ENCODE measurements around the gene LPIN3. TPM values are rescaled to one million over a fixed set of nuclear protein-coding genes. Genes with fewer than 3 reads are reported as not detected.

LPIN3 gene
- total and polyA plus RNA-seq, 2 of the 8 experiments (the other 6 are each of a cell fraction or from before 2014, with no cell fraction given) = 3.7 to 3.9 TPM

DNA sequence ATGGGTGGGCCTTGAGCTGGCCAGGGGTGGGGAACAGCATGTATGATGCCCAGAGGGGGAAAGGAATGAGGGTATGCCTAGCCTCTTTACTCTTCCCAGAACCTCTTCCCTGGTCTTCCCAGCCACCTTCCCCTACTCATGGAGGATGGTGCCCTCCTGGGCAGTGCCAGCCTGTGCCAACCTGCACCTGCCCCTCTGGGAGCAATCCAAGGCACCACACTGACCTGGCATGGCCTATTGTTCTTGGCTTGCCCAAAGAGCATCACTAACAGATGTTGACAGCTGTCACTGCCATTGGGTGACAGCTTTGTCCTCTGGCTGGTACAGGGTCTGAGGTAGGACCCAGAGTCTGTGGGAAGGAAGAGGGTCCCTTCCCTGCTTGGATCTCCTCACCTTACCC lies 12.9 kb downstream of the LPIN3 start:
- Histone ChIP-seq H2BK120ac (replicated peaks; ENCODE audit: low read depth, low read length) (no peak overlapping the region), H3K56ac (replicated peaks; ENCODE audit: insufficient read length, low read depth, low read length) (no peak overlapping the region), H3K4me2 (ENCODE audit: insufficient read depth in 1 of 2, low read depth in 2 of 2, low read length in 2 of 2) (no peak overlapping the region), H2BK20ac (ENCODE audit: low read length) (no peak overlapping the region), H3K18ac (ENCODE audit: extremely low read depth, low read length) (no peak overlapping the region), H3K14ac (ENCODE audit: insufficient read length) (no peak overlapping the region), H3K9me3 (ENCODE audit: insufficient read depth in 2 of 2, low read depth in 1 of 2, low read length in 1 of 2) (no peaks in the 10 kb centered on the region), H3K4ac (replicated peaks; ENCODE audit: insufficient read length, low read depth, low read length) (no peak overlapping the region), H3K79me1 (ENCODE audit: low read depth, low read length) (no peaks in the 10 kb centered on the region), H3K27ac (ENCODE audit: low read depth, low read length) (no peak overlapping the region), H3K4me3 (ENCODE audit: extremely low read depth in 1 of 4, insufficient read depth in 2 of 4, low read depth in 3 of 4, low read length in 4 of 4) (no peak overlapping the region), H3K4me1 (replicated peaks in 1 of 4; ENCODE audit: control insufficient read depth in 3 of 4, insufficient read depth in 4 of 4, low read length in 3 of 4) (no peaks in the 10 kb centered on the region), H4K91ac (replicated peaks; ENCODE audit: insufficient read length, low read length) (no peak overlapping the region), H3K36me3 (ENCODE audit: control insufficient read depth in 2 of 4, insufficient read depth in 4 of 4, low read length in 3 of 4) (no peaks in the 10 kb centered on the region), H2AK5ac (ENCODE audit: low read depth, low read length) (no peak overlapping the region), H3K79me2 (ENCODE audit: control insufficient read depth in 1 of 2, insufficient read depth in 2 of 2, low read length in 2 of 2) (no peaks in the 10 kb centered on the region), H3K23ac (ENCODE audit: insufficient read length) (no peak overlapping the region), H3K9ac (replicated peaks in 1 of 4; ENCODE audit: extremely low read depth in 1 of 4, low read depth in 3 of 4, low read length in 3 of 4) (no peak overlapping the region), H4K20me1 (replicated peaks in 1 of 2; ENCODE audit: control insufficient read depth in 1 of 2, insufficient read depth in 2 of 2, low read length in 2 of 2) (peaks cover 0 to 1% of the 10 kb centered on the region in 2 experiments), H4K8ac (ENCODE audit: extremely low read depth, insufficient read depth, low read length) (no peak overlapping the region), H3K27me3 (replicated peaks in 1 of 4; ENCODE audit: control insufficient read depth in 3 of 4, extremely low read depth in 1 of 4, insufficient read depth in 3 of 4, low read length in 3 of 4) (no peaks in the 10 kb centered on the region), H2BK12ac (ENCODE audit: low read depth, low read length) (no peak overlapping the region; the same call in 1 of the 2 replicates), H3K23me2 (ENCODE audit: low read depth, low read length) (no peaks in the 10 kb centered on the region; the same call in 1 of the 2 replicates), H2AFZ (ENCODE audit: low read length) (no peak overlapping the region), H2BK15ac (ENCODE audit: low read length) (no peak overlapping the region), H2BK5ac (ENCODE audit: low read depth, low read length) (no peak overlapping the region), H4K5ac (ENCODE audit: insufficient read length, low read depth, low read length) (no peak overlapping the region)
- FAIRE-seq (no peak), DNase-seq (ENCODE audit: low read depth in 1 of 2, low spot score in 2 of 2) (no peak)
- CTCF ChIA-PET (ENCODE audit: partially characterized antibody) = interaction anchor here (1.0 to 2.3 kb wide), 9 partner anchors 9 to 181 kb away, joined by 3 to 14 read pairs (median 3); no protein-coding TSS in a partner anchor
- POLR2A ChIA-PET (ENCODE audit: partially characterized antibody) = no interaction called here
- TF ChIP-seq CHD2 (IDR thresholded peaks at IDR 0.05; ENCODE audit: low read length) = no peak
- TF ChIP-seq, protein P1, sequence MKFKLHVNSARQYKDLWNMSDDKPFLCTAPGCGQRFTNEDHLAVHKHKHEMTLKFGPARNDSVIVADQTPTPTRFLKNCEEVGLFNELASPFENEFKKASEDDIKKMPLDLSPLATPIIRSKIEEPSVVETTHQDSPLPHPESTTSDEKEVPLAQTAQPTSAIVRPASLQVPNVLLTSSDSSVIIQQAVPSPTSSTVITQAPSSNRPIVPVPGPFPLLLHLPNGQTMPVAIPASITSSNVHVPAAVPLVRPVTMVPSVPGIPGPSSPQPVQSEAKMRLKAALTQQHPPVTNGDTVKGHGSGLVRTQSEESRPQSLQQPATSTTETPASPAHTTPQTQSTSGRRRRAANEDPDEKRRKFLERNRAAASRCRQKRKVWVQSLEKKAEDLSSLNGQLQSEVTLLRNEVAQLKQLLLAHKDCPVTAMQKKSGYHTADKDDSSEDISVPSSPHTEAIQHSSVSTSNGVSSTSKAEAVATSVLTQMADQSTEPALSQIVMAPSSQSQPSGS (IDR thresholded peaks at IDR 0.05; ENCODE audit: low read length) = no peak
- TF ChIP-seq, protein P2, sequence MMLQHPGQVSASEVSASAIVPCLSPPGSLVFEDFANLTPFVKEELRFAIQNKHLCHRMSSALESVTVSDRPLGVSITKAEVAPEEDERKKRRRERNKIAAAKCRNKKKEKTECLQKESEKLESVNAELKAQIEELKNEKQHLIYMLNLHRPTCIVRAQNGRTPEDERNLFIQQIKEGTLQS (IDR thresholded peaks at IDR 0.05; ENCODE audit: insufficient read depth, low read depth, low read length) = no peak
- TF ChIP-seq CREB1 (IDR thresholded peaks at IDR 0.05) = no peak
- no peak for TF ChIP-seq POLR2A (IDR thresholded peaks at IDR 0.05; ENCODE audit: control extremely low read depth in 1 of 2, low read depth in 2 of 2, low read length in 2 of 2)
- no peak for TF ChIP-seq SAP30 (IDR thresholded peaks at IDR 0.05; ENCODE audit: insufficient read depth, insufficient replicate concordance, low read length)
- TF ChIP-seq TEAD4 (IDR thresholded peaks at IDR 0.05; ENCODE audit: low read depth, low read length) = no peak
- TF ChIP-seq BRCA1 (IDR thresholded peaks at IDR 0.05; ENCODE audit: low read depth, low read length) = no peak
- TF ChIP-seq TAF1 (IDR thresholded peaks at IDR 0.05; ENCODE audit: low read depth, low read length) = no peak
- no peak for TF ChIP-seq POU5F1 (IDR thresholded peaks at IDR 0.05; ENCODE audit: low read depth, low read length)
- no peak for TF ChIP-seq SIN3A (conservative IDR thresholded peaks at IDR 0.05 in 1 of 2, IDR thresholded peaks at IDR 0.05 in 1 of 2; ENCODE audit: low read depth in 1 of 2, low read length in 2 of 2)
- no peak for TF ChIP-seq HDAC2 (IDR thresholded peaks at IDR 0.05; ENCODE audit: borderline replicate concordance in 1 of 2, low read depth in 2 of 2, low read length in 2 of 2)
- TF ChIP-seq HDAC6 (IDR thresholded peaks at IDR 0.05; ENCODE audit: low read depth, low read length) = no peak
- no peak for TF ChIP-seq SUZ12 (IDR thresholded peaks at IDR 0.05; ENCODE audit: low read length)

Measured in H1 (cell line).